Measurements from ENCODE around the gene RAB26. TPM values are rescaled to one million over a fixed set of nuclear protein-coding genes. Genes with fewer than 3 reads are reported as not detected.

The RAB26 gene
- polyA plus RNA-seq, 3 donors from 2014 or later: 0.34 to 1.4 TPM; not detected in 1

DNA sequence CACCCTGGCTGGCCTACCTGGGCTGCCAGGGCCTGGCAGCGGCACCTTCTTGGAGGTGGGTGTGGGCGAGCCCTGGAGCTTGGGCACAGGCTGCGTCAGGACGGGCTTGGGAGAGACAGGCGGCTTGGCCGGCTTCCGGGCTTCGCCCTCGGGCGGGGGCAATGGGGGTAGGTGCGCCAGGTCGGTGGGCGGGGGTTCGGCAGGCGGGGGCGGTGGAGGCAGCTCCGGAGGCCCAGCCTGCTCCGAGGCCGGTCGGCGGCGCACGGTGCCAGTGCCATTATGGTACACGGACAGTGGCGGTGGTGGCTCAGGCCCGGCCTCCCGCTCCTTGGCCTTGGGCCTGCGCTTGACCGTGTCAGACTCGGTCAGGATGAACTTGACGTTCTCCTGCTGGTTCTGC, 31.2 kb downstream of the RAB26 start:
- no peaks in the 10 kb centered on the region for H3K9me3 Mint-ChIP-seq
- peaks cover 0 to 4% of the 10 kb centered on the region in 2 donors for H3K4me1 Mint-ChIP-seq

DNA sequence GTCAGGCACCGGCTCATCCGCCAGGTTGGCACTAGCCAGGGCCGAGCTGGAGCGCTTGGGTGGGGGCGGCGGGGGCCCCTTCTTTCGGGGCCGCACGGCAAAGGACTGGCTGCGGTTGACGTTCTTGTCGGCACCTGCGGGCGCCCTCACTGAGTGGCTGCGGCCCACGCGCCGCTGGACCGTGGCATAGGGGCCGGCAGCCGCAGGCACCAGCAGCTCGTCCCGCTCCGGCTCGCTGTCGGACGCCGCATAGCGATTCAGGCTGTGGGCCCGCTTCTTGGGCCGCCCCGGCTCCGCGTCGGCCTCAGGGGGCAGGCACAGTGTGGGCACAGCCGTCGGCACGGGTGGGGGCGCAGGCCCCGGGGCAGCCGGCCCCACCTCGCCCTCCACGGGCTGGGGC, 32.0 kb downstream of the RAB26 start:
- Mint-ChIP-seq H3K27ac (no peak overlapping the region), H3K36me3 (no peaks in the 10 kb centered on the region), H3K9me3 (no peaks in the 10 kb centered on the region), H3K4me1 (peaks cover 0 to 4% of the 10 kb centered on the region in 2 donors), H3K4me3 (no peak overlapping the region), H3K27me3 (ENCODE audit: low read depth in 3 of 3) (peaks cover 0 to 1% (median 0%) of the 10 kb centered on the region in 3 donors)
- no peak for DNase-seq

More for the DNA sequence above, 31.2 kb downstream of the RAB26 start:
- peaks cover 0 to 1% (median 0%) of the 10 kb centered on the region in 3 donors for H3K27me3 Mint-ChIP-seq (ENCODE audit: low read depth in 3 of 3)
- H3K4me3 Mint-ChIP-seq: no peak overlapping the region
- DNase-seq: no peak
- no peak overlapping the region for H3K27ac Mint-ChIP-seq
- H3K36me3 Mint-ChIP-seq: no peaks in the 10 kb centered on the region

DNA sequence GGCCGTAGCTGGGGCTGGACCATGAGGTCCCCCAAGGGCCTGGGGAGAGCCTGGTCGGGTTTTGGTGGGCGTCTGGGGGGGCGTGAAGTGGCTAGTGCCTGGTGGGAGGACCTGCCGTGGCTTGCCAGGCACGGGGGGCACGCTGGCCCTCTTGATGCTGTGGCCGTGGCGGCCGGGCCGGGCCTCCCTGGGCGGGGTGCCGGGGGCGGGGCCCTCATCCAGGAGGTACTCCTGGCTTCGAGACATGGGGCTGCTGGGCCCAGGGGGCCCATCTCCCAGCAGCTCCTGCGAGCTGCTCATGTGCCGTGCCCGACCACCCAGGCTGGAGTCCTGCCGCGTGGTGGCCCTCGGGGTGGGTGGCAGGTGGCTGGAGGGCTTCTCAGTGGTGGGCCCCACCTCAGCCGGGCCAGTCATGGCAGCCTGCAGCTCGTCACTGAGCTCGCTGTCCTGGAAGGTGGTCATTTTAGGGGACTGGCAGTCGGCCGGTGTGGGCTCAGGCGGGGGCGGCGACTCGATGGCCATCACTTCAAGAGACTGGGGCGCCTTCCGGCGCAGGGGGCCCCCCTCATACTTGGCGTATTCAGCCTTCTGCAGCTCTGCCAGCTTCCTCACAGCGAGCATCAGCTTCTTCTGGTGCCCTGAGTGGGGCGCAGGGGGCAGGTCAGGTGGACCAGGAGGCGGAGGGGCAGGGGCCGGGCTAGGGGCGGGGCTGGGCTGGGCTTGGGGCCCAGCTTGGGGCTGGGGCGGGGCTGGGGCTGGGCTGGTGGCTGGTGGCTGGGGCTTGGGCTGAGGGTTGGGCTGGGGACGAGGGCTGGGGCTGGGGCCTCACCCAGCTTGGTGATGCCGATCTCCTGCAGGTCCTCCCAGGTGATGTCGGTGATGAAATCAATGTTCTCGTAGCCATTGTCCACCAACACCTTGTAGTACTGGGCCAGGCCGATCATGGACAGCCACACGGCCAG, 32.8 kb downstream of the RAB26 start:
- no peaks in the 10 kb centered on the region for H3K36me3 Mint-ChIP-seq
- H3K9me3 Mint-ChIP-seq: no peaks in the 10 kb centered on the region
- DNase-seq: no peak
- H3K27ac Mint-ChIP-seq: no peak overlapping the region
- H3K4me1 Mint-ChIP-seq: peaks cover 0 to 4% of the 10 kb centered on the region in 2 donors
- peaks cover 0 to 1% (median 0%) of the 10 kb centered on the region in 3 donors for H3K27me3 Mint-ChIP-seq (ENCODE audit: low read depth in 3 of 3)
- H3K4me3 Mint-ChIP-seq: no peak overlapping the region

DNA sequence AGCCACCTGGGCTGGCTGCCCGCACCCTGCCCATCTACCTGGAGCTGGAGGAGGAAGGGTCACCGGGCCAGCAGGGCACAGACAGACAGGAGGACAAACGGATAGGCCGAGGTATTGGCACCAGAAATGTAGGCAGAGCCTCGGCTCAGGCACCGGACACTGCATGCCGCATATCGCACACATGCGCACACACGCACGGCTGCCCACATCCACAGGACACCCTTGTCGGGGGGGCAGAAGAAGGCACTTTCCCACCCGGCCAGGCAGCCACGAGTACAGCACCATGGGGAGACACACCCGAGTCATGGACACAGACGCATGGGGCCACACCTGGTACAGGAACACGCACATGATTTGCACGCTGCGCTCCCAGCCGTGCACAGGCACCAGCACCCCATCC, 33.5 kb downstream of the RAB26 start:
- DNase-seq: no peak
- H3K27me3 Mint-ChIP-seq (ENCODE audit: low read depth in 3 of 3): peaks cover 0 to 1% (median 0%) of the 10 kb centered on the region in 3 donors
- H3K27ac Mint-ChIP-seq: no peak overlapping the region
- peaks cover 0 to 4% of the 10 kb centered on the region in 2 donors for H3K4me1 Mint-ChIP-seq
- H3K4me3 Mint-ChIP-seq: no peak overlapping the region
- H3K9me3 Mint-ChIP-seq: no peaks in the 10 kb centered on the region
- no peaks in the 10 kb centered on the region for H3K36me3 Mint-ChIP-seq

DNA sequence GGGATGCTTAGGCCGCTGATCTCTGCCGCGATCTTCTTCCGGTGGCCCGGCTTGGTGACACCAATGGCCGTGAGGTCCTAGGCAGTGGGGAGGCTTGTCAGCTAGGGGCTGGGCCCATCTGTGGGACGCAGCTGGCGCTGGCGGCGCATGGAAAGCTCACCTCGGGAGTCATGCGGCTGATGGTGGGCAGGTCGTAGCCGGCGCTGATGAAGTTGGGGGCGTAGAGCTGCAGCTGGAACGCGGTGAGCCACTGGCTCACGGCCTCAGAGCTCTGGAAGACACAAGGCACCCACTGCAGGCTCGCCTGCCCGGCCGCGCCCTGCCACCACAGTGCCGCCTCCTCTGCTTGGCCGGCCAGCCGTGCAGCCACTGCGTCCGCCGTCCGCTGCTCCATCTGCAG, 35.2 kb downstream of the RAB26 start:
- no peaks in the 10 kb centered on the region for H3K36me3 Mint-ChIP-seq
- no peaks in the 10 kb centered on the region for H3K9me3 Mint-ChIP-seq
- DNase-seq: no peak
- no peak overlapping the region for H3K4me3 Mint-ChIP-seq
- H3K27ac Mint-ChIP-seq: no peak overlapping the region
- peaks cover 0 to 1% (median 0%) of the 10 kb centered on the region in 3 donors for H3K27me3 Mint-ChIP-seq (ENCODE audit: low read depth in 3 of 3)
- H3K4me1 Mint-ChIP-seq: peaks cover 0 to 4% of the 10 kb centered on the region in 2 donors

DNA sequence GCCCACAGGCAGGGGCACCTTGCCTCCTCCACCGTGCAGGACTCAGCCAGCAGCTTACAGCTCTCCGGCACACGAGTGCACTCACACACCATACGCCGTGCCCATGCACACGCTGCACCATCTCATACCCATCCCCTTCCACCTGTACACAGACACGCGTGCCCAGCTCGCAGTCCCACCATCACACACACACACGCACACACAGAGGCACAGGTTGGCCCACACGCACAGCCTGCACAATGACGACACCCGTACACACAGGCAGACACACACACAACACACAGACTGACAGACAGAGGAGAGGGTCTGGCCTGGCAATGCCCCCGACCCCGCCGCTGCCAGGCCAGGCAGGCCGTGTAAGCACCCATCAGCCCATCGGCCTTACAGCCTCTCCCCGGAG, 35.9 kb downstream of the RAB26 start:
- Mint-ChIP-seq H3K4me3 (no peak overlapping the region), H3K4me1 (peaks cover 0 to 4% of the 10 kb centered on the region in 2 donors), H3K27me3 (ENCODE audit: low read depth in 3 of 3) (peaks cover 0 to 1% (median 0%) of the 10 kb centered on the region in 3 donors), H3K9me3 (no peaks in the 10 kb centered on the region), H3K27ac (no peak overlapping the region), H3K36me3 (no peaks in the 10 kb centered on the region)
- no peak for DNase-seq

DNA sequence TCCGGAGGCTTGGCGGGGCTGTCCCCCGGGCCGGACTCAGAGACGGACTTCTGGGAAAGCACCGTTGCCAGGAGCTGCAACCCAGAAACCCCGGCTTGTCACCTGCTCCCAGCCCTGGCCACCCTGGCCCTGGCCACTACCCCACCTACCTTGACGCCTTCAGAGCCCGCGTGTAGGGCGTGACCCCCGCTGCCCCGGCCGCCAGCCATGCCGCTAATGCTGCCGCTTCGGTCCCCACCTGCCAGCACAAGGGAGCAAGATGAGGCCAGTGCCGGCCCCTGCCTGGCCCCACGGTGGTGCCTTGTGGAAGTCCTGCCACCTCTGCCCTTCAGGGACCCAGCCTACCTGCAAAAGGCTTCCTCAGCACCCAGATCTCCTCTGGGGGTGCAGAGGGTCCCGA, 36.5 kb downstream of the RAB26 start:
- Mint-ChIP-seq H3K4me1 (peaks cover 0 to 4% of the 10 kb centered on the region in 2 donors), H3K9me3 (no peaks in the 10 kb centered on the region), H3K27ac (no peak overlapping the region), H3K4me3 (no peak overlapping the region), H3K27me3 (ENCODE audit: low read depth in 3 of 3) (peaks cover 0 to 1% (median 0%) of the 10 kb centered on the region in 3 donors), H3K36me3 (no peaks in the 10 kb centered on the region)
- no peak for DNase-seq

DNA sequence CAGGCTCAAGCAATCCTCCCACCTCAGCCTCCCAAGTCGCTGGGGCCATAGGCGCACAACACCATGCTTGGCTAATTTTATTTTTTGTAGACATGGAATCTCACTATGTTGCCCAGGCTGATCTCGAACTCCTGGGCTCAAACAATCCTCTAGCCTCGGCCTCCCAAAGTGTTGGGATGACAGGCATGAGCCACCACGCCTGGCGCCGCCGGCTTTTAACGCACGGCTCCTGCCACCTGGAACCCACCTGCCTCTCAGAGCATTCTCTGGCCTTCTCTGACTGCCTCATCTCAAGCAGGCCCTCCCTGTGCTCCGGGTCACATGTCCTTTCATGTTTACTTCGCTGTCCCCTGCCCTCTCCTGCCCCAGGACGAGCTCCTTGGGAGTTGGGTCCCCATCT, 37.6 kb downstream of the RAB26 start:
- no peak for DNase-seq
- Mint-ChIP-seq H3K27ac (no peak overlapping the region), H3K4me3 (no peak overlapping the region), H3K27me3 (ENCODE audit: low read depth in 3 of 3) (peaks cover 0 to 1% (median 0%) of the 10 kb centered on the region in 3 donors), H3K4me1 (peaks cover 0 to 4% of the 10 kb centered on the region in 2 donors), H3K9me3 (no peaks in the 10 kb centered on the region), H3K36me3 (no peaks in the 10 kb centered on the region)

DNA sequence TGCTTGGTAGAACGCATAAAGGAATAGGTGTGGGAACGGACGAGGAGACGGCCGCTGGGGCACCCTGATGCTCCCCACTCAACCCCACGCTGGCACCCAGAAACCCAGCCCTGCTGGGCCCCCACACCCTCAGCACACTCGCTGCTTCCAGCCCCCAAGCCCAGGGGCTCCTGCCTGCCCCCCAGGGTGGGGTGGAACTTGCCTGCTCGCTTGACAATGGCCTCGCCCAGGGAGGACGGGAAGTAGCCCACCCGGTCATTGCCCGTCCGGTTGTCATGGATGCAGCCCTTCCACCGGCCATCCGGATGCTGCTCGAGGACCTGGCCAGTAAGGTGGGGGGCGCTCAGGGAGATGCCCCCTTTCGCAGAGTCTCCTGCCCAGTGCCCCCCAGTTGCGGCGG, 38.1 kb downstream of the RAB26 start:
- Mint-ChIP-seq H3K4me3 (no peak overlapping the region), H3K27ac (no peak overlapping the region), H3K36me3 (no peaks in the 10 kb centered on the region), H3K9me3 (no peaks in the 10 kb centered on the region), H3K27me3 (ENCODE audit: low read depth in 3 of 3) (peaks cover 0 to 1% (median 0%) of the 10 kb centered on the region in 3 donors), H3K4me1 (peaks cover 0 to 4% of the 10 kb centered on the region in 2 donors)
- DNase-seq: no peak

DNA sequence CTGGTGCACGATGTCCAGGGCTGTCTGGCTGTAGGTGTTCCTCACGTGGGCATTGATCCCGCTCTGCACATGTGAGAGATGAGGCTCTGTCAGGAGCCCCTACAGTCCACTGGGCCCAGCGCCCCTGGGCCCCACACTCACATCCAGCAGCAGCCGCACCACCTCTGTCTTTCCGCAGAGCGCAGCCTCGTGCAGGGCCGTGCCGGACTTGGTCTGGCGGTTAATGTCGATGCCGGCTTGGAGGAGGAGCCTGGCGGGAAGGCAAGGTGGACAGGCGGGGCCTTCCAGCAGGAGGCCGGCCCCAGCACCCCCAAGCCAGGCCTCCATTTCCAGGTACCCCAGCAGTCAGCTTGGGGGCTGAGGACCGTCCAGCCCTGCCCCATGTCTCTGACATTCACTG, 38.8 kb downstream of the RAB26 start:
- Mint-ChIP-seq H3K27me3 (ENCODE audit: low read depth in 3 of 3) (peaks cover 0 to 1% (median 0%) of the 10 kb centered on the region in 3 donors), H3K27ac (no peak overlapping the region), H3K9me3 (no peaks in the 10 kb centered on the region), H3K4me1 (peaks cover 0 to 1% of the 10 kb centered on the region in 2 donors), H3K36me3 (no peaks in the 10 kb centered on the region), H3K4me3 (no peak overlapping the region)
- DNase-seq: no peak

DNA sequence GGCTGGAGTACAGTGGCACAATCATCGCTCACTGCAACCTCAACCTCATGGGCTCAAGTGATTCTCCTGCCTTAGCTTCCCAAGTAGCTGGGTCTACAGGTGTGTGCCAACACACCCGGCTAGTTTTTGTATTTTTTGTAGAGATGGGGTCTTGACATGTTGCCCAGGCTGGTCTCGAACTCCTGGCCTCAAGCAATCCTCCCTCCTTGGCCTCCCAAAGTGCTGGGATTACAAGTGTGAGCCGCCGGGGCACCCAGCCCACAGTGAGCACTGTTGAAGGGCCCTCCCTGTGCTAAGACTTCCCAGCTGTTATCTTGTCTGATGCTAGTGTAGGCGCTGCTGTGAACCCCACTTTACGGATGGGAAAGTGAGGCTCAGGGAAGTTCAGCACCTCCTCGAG, 40.0 kb downstream of the RAB26 start:
- no peaks in the 10 kb centered on the region for H3K9me3 Mint-ChIP-seq
- peaks cover 0 to 2% (median 2%) of the 10 kb centered on the region in 3 donors for H3K27me3 Mint-ChIP-seq (ENCODE audit: low read depth in 3 of 3)
- no peaks in the 10 kb centered on the region for H3K4me1 Mint-ChIP-seq
- H3K4me3 Mint-ChIP-seq: no peak overlapping the region
- no peak overlapping the region for H3K27ac Mint-ChIP-seq
- no peak for DNase-seq
- H3K36me3 Mint-ChIP-seq: no peaks in the 10 kb centered on the region

DNA sequence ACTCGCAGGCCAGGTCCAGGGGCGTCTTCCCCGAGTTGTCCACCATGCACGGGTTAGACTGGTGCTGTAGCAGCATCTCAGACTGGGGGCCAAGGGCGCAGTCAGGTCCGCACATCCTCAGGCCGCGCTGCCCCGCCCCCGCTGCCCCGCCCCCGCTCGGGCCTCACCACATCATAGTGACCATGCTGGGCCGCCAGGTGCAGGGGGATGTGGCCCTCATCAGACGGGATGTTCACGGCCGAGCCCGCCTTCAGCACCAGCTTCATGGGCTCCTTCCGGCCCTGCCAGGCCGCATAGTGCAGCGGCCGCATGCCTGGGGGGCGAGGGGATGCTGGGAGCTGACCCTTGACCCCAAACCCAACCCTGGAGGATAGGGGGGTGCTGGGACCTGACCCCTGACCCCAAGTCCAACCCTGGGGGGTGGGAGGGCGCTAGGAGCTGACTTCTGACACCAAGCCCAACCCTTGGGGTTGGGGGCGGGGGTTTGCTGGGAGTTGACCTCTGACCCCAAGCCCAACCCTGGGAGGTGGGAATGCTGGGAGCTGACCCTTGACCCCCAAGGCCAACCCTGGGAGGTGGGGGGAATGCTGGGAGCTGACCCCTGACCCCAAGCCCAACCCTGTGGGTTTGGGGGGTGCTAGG, 40.9 kb downstream of the RAB26 start:
- Mint-ChIP-seq H3K36me3 (no peaks in the 10 kb centered on the region), H3K9me3 (no peaks in the 10 kb centered on the region), H3K27ac (no peak overlapping the region), H3K4me1 (no peaks in the 10 kb centered on the region), H3K4me3 (no peak overlapping the region), H3K27me3 (ENCODE audit: low read depth in 3 of 3) (peaks cover 0 to 5% (median 2%) of the 10 kb centered on the region in 3 donors)
- DNase-seq: no peak

DNA sequence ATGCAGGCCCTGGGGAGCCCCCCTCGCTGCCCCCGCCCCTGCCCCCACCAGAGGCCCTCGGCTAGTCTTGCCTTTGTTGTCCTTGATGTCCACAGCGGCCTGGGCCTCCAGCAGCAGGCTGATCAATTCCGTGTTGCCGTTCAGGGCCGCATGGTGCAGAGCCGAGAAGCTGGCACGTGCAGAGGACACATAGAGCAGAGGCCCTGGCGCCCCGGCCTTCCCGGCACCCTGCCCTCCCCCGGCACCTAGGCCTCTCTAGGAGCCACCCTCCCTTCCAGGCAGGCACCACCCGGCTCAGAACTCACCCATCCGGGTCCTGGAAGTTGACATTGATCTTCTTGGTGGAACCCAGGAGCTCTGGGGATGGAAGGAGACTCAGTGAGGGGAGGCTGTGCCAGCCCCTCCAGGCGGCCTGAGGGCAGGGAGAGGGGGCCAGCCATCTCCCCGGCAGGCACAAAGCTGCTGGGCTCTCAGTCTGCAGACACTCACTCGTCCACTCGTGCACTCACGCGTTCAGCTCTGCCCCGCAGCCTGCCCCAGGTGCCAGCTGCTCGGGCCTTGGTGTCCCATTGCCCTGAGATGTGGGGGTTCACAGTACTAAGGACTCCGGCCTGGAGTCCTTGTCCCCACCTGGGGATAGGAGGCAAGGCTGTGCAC, 41.7 kb downstream of the RAB26 start:
- no peaks in the 10 kb centered on the region for H3K9me3 Mint-ChIP-seq
- no peak overlapping the region for H3K4me3 Mint-ChIP-seq
- no peaks in the 10 kb centered on the region for H3K36me3 Mint-ChIP-seq
- peaks cover 0 to 5% (median 5%) of the 10 kb centered on the region in 3 donors for H3K27me3 Mint-ChIP-seq (ENCODE audit: low read depth in 3 of 3)
- no peak overlapping the region for H3K27ac Mint-ChIP-seq
- peaks cover 0 to 2% of the 10 kb centered on the region in 2 donors for H3K4me1 Mint-ChIP-seq
- DNase-seq: no peak

Measured in immature natural killer cell (primary cell).